NCI-H82 (cell line): ENCODE data around the gene GGNBP2.

ENCODE experiments used
- DNase-seq: peaks from one replicate; lab custom pipeline; 2025; lab: John Stamatoyannopoulos, UW

Gene GGNBP2

DNA sequence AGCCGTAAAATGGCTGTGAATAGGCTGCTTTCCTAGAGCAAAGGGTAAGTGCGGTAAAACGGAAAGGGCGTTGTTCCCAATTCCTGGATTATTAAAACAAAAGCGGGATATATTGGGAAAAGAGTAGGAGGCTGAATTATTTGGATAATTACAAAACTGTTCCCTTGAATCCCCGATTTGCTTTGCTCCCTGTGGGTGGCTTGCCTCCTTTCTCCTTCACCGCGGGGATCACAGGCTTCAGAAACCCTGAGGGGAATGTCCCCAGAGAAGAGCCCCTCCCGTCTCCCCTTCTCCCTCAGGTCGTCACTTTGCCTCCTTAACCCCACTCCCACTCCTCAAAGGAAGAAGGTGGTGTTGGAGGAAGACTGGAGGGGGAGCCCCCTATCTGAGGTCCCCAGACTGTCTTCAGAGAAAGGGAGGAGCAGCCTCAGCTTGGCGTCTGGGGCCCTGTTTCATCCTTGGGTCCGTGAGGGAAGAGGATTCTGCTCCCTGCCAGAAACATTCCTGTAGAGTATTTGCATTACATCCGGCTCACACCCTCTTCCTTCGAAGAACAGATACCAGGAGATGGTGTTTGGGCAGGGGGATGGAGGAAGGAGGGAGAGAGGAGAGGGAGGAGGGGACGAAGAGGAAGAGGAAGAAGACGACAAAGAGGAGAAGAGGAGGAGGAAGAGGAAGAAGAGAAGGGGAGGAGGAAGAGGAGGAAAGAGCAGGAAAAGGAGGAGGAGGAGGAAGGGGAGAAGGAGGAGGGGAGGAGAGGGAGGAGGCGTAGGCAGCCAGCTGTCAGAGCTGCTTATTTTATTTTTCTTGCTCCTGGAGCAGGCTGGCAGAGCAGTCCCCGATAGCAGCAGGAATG lies 88.4 kb downstream of the GGNBP2 start:
- no peak for DNase-seq
